GM19463 (cell line): ENCODE data around the gene TSTD2.

Experiments
- ATAC-seq: cut with Tn5 transposase; IDR thresholded peaks from one replicate; pipeline ENCODE4 v1.9.1; 2021; ENCODE audit warnings: mild to moderate bottlenecking, moderate library complexity; ENCODE audit not compliant: unreplicated experiment

Gene TSTD2

GRCh38 chr9:97632985-97633858, at the start of gene TSTD2, which contains the start of gene NCBP1:
TSTD2 (minus strand) TSS chr9:97633368; CDS start chr9:97627562, 5,806 bp downstream.
NCBP1 (plus strand) TSS chr9:97633821; CDS start chr9:97633882, 61 bp downstream.
- ATAC-seq, result peak; percentile 82

GRCh38 chr9:97682242-97682641, 49.1 kb upstream of the TSTD2 start:
- no peak for ATAC-seq

GRCh38 chr9:97675655-97676054, 42.5 kb upstream of the TSTD2 start:
- peak; percentile 50 for ATAC-seq

GRCh38 chr9:97673922-97674321, 40.8 kb upstream of the TSTD2 start:
- no peak for ATAC-seq

- no peak for ATAC-seq
Observed at GRCh38 chr9:97672403-97672802, 39.2 kb upstream of the TSTD2 start.

- no peak for ATAC-seq
Observed at GRCh38 chr9:97670586-97670985, 37.4 kb upstream of the TSTD2 start.

GRCh38 chr9:97668485-97668884, 35.3 kb upstream of the TSTD2 start:
- no peak for ATAC-seq

GRCh38 chr9:97666907-97667686, 33.9 kb upstream of the TSTD2 start:
- no peak for ATAC-seq

GRCh38 chr9:97665742-97666141, 32.6 kb upstream of the TSTD2 start:
- ATAC-seq, result no peak

- no peak for ATAC-seq
Observed at GRCh38 chr9:97660847-97661246, 27.7 kb upstream of the TSTD2 start.

GRCh38 chr9:97660340-97660739, 27.2 kb upstream of the TSTD2 start:
- ATAC-seq, result no peak

- no peak for ATAC-seq
Observed at GRCh38 chr9:97659771-97660170, 26.6 kb upstream of the TSTD2 start.

- no peak for ATAC-seq
Observed at GRCh38 chr9:97658707-97659106, 25.5 kb upstream of the TSTD2 start.

- no peak for ATAC-seq
Observed at GRCh38 chr9:97651646-97652045, 18.5 kb upstream of the TSTD2 start.

- no peak for ATAC-seq
Observed at GRCh38 chr9:97647996-97648395, 14.8 kb upstream of the TSTD2 start.

GRCh38 chr9:97645720-97646119, 12.6 kb upstream of the TSTD2 start:
- ATAC-seq, result no peak

- no peak for ATAC-seq
Observed at GRCh38 chr9:97640325-97640724, 7.2 kb upstream of the TSTD2 start.

GRCh38 chr9:97638666-97639065, 5.5 kb upstream of the TSTD2 start:
- no peak for ATAC-seq

- ATAC-seq, result no peak
Observed at GRCh38 chr9:97636903-97637302, 3.7 kb upstream of the TSTD2 start.

- ATAC-seq, result no peak
Observed at GRCh38 chr9:97635026-97635425, 1.9 kb upstream of the TSTD2 start.

GRCh38 chr9:97633859-97634490, 807 bp upstream of the TSTD2 start:
- no peak for ATAC-seq
